ENCODE results near the gene GUCA2A. TPM values are rescaled to one million over a fixed set of nuclear protein-coding genes. Genes with fewer than 3 reads are reported as not detected.

Gene GUCA2A
- total RNA-seq, 1 donor from 2014 or later, result not detected

DNA sequence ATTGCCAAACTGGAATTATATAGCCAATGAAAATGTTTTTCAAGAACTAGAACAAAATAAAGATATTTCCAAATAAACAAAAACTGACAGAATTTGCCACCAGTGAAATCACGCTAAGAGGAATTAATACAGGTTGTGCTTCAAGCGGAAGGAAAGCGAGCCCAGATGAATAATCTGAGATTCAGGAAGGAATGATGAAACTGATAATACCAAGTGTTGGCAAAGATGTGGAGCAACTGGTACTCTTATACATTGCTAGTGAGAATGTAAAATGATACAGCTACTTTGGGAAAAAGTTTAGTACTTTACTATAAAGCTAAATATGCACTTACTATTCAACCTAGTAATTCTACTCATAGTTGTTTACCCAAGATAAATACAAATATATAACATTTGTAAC is 42.1 kb downstream of the GUCA2A start:
- intact Hi-C loops (cut with DNase I), result no loop called here
- H3K9me3 ChIP-seq, result no peaks in the 10 kb centered on the region
- TF ChIP-seq POLR2A (IDR thresholded peaks at IDR 0.05) (no peak), POLR2AphosphoS5 (IDR thresholded peaks at IDR 0.05; ENCODE audit: insufficient read depth in 1 of 2, low read depth in 1 of 2) (no peak)
- TF ChIP-seq, protein P1, sequence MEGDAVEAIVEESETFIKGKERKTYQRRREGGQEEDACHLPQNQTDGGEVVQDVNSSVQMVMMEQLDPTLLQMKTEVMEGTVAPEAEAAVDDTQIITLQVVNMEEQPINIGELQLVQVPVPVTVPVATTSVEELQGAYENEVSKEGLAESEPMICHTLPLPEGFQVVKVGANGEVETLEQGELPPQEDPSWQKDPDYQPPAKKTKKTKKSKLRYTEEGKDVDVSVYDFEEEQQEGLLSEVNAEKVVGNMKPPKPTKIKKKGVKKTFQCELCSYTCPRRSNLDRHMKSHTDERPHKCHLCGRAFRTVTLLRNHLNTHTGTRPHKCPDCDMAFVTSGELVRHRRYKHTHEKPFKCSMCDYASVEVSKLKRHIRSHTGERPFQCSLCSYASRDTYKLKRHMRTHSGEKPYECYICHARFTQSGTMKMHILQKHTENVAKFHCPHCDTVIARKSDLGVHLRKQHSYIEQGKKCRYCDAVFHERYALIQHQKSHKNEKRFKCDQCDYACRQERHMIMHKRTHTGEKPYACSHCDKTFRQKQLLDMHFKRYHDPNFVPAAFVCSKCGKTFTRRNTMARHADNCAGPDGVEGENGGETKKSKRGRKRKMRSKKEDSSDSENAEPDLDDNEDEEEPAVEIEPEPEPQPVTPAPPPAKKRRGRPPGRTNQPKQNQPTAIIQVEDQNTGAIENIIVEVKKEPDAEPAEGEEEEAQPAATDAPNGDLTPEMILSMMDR (IDR thresholded peaks at IDR 0.05), result no peak
- H3K4me3 ChIP-seq, result no peak overlapping the region
- no peak overlapping the region for H3K27ac ChIP-seq
- no peaks in the 10 kb centered on the region for H3K27me3 ChIP-seq
- no peaks in the 10 kb centered on the region for H3K4me1 ChIP-seq
- no peaks in the 10 kb centered on the region for H3K36me3 ChIP-seq
- no peak for DNase-seq (ENCODE audit: extremely low spot score in 2 of 2)

DNA sequence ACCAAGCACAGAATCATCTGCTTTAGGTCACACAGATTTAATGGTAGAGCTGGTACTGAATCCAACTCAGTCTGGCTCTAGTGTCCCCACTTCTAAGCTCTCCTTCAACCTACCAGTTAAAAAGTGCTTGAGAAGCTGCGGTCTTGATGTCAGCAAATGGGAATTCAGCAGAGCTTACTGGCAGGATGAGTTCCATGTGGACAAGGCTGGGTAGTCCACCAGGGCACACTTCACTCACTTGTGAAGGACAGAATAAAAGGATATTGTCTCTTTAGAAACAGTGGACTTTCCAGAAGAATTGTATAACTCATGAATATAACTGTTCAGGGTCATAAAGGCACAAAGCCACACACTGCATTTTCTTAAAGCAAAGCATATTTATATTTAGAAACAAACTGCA is 46.4 kb downstream of the GUCA2A start:
- Histone ChIP-seq H3K4me1 (no peaks in the 10 kb centered on the region), H3K27ac (no peak overlapping the region), H3K4me3 (no peak overlapping the region), H3K36me3 (no peaks in the 10 kb centered on the region), H3K27me3 (no peaks in the 10 kb centered on the region), H3K9me3 (no peaks in the 10 kb centered on the region)
- no peak for DNase-seq (ENCODE audit: extremely low spot score in 2 of 2)
- TF ChIP-seq POLR2A (IDR thresholded peaks at IDR 0.05) (no peak), POLR2AphosphoS5 (IDR thresholded peaks at IDR 0.05; ENCODE audit: insufficient read depth in 1 of 2, low read depth in 1 of 2) (no peak)
- TF ChIP-seq, protein P1 (IDR thresholded peaks at IDR 0.05), result no peak
- intact Hi-C loops (cut with DNase I), result no loop called here

DNA sequence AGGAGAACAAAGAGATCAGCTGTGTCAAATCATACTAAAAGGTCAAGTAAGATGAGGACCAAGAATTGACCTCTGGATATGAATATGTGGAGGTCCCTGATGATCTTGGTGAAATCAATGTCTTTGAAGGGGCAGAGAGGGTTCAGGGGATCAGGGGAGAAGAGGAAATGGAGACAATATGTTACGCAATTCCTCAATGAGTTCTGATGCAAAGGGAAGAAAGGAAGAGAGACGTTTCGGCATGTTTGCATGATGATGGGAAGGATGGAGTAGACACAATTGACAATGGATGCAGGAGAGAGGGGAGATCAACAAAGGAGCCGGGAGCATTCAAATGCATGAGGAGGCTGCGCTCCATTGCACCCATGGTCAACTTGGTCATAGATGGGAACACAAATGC is 47.3 kb downstream of the GUCA2A start:
- TF ChIP-seq POLR2AphosphoS5 (IDR thresholded peaks at IDR 0.05; ENCODE audit: insufficient read depth in 1 of 2, low read depth in 1 of 2) (no peak), POLR2A (IDR thresholded peaks at IDR 0.05) (no peak)
- TF ChIP-seq, protein P1 (IDR thresholded peaks at IDR 0.05), result no peak
- Histone ChIP-seq H3K4me1 (no peaks in the 10 kb centered on the region), H3K4me3 (no peak overlapping the region), H3K9me3 (no peaks in the 10 kb centered on the region), H3K27me3 (no peaks in the 10 kb centered on the region), H3K36me3 (no peaks in the 10 kb centered on the region), H3K27ac (no peak overlapping the region)
- intact Hi-C loops (cut with DNase I), result no loop called here
- DNase-seq (ENCODE audit: extremely low spot score in 2 of 2), result no peak

DNA sequence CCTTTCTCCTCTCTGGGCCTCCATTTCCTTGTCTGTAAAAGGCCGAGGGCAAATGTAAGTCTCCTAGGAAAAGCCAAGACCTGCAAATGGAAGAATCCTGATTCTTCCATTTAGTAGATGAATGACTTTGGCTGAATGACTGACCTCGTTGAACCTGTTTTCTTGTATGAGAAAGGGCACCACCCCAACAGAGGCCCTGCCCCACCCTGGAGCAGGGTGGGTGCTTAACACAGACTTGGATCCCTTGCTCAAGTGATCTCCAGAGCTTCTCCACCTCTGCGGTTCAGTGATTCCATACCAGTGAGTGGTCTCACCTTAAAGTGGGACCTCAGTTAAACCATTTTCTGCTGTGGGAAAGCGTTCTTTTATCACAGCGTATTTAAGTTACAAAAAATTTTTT is 50.3 kb downstream of the GUCA2A start:
- no peak for TF ChIP-seq POLR2AphosphoS5 (IDR thresholded peaks at IDR 0.05; ENCODE audit: insufficient read depth in 1 of 2, low read depth in 1 of 2)
- TF ChIP-seq POLR2A (IDR thresholded peaks at IDR 0.05), result no peak
- TF ChIP-seq, protein P1 (IDR thresholded peaks at IDR 0.05), result no peak
- no peak overlapping the region for H3K27ac ChIP-seq
- no peak overlapping the region for H3K4me3 ChIP-seq
- H3K27me3 ChIP-seq, result no peaks in the 10 kb centered on the region
- no peak for DNase-seq (ENCODE audit: extremely low spot score in 2 of 2)
- H3K36me3 ChIP-seq, result no peaks in the 10 kb centered on the region
- no peaks in the 10 kb centered on the region for H3K4me1 ChIP-seq
- no peaks in the 10 kb centered on the region for H3K9me3 ChIP-seq
- intact Hi-C loops (cut with DNase I), result no loop called here

Other genes with a start within 250 kb of the GUCA2A start
- 2.9 TPM for gene HIVEP3, start 245.8 kb downstream of the GUCA2A start, total RNA-seq
- gene GUCA2B, start 11.3 kb downstream of the GUCA2A start, total RNA-seq, result not detected
- 59.9 TPM for gene FOXJ3, start 170.5 kb upstream of the GUCA2A start, total RNA-seq
- 0.25 TPM for gene RIMKLA, start 216.0 kb upstream of the GUCA2A start, total RNA-seq